ENCODE measurements around the gene SRPK2.
"Not testable (repeated sequence)": the region's sequence is repeated elsewhere in the genome, so short reads cannot be mapped to it uniquely, and the experiment has no call there.

SRPK2 gene

GRCh38 chr7:105336009-105336408, 52.7 kb downstream of the SRPK2 start:
- no peak for DNase-seq

GRCh38 chr7:105332661-105333060, 56.1 kb downstream of the SRPK2 start:
- not testable (repeated sequence) for DNase-seq

DNA sequence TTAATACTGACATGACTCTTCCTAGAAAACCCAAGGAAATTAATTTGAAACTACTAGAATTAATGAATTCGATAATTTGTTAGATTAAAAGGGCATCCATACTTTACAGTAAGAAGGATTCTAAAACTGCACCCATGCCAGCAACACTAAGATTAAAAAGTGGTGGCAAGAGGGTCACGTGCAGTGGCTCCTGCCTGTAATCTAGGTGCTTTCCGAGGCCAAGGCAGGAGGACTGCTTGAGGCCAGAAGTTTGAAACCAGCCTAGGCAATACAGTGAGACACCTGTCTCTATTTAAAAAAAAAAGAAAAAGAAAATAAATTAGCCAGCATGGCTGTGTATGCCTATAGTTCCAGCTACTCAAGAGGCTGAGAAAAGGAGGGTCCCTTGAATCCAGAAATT, 58.2 kb downstream of the SRPK2 start:
- DNase-seq = no peak

DNA sequence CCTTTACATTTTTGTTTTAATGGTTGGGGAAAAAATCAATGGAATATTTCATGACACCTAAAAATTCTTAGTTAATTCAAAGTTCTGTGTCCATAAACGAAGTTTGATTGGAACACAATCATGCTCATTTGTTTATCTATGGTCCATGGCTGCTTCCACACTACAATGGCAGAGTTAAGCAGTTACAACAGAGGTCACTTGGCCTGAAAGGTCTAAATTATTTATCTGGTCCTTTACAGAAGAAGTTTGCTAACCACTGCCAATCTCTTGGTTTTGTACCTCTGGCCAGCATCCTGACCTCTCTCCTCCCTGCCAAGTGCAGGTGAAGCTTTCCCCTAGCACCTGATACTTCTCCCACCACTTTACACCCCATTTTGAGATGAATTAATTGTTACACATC, 61.5 kb downstream of the SRPK2 start:
- no peak for DNase-seq

DNA sequence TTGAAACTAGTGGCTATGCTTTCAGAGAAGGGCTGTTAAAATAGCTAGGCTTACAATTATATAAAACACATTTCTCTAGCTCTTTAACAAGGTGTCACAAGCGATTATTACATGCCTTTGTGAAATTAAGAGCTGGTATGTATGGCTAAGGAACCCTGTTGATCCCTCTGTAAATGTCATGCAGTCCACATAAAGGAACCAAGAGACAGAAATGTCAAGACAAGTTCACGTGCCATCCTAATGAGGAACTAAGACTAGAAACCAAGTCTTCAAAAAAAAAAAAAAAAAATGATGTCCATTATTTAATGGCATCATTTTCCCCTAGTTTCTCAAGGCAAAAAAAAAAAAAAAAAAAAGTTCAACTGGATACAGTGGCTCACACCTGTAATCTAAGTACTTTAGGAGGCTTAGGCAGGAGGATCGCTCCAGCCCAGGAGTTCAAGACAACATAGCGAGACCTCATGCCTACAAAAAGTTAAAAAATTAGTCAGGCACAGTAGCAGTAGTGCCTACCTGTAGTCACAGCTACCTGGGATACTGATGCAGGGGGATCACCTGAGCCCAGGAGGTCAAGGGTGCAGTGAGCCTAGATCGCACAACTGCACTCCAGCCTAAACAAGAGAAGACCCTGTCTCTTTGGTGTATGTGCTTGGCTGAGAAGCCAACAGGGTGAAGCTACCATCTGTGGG, 63.4 kb downstream of the SRPK2 start:
- DNase-seq = no peak

- DNase-seq = not testable (repeated sequence)
Observed at GRCh38 chr7:105324606-105325005, 64.1 kb downstream of the SRPK2 start.

- no peak for DNase-seq
Observed at GRCh38 chr7:105323366-105323765, 65.4 kb downstream of the SRPK2 start.

DNA sequence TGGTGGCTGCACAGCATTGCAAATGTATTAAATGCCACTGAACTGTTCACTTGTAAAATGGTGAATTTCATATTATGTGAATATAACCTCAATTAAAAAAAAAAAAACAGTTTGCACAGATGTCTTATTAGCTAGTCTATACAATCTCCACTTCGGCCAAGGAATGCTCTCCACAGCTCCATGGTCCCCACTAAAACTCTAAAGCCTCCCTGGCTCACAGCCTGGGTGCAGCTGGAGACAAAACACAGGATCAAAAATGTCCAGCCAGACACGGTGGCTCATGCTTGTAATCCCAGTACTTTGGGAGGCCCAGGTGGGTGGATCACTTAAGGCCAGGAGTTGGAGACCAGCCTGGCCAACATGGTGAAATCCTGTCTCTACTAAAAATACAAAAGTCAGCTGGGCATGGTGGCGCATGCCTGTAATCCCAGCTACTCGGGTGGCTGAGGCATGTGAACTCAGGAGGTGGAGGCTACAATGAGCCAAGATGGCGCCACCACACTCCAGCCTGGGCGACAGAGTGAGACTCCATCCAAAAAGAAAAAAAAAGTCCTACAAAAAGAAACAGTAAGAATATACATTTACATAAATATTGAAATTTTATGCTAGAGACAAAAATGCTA, 66.0 kb downstream of the SRPK2 start:
- DNase-seq = no peak

- DNase-seq = no peak
Observed at GRCh38 chr7:105321754-105322455, 66.8 kb downstream of the SRPK2 start.

DNA sequence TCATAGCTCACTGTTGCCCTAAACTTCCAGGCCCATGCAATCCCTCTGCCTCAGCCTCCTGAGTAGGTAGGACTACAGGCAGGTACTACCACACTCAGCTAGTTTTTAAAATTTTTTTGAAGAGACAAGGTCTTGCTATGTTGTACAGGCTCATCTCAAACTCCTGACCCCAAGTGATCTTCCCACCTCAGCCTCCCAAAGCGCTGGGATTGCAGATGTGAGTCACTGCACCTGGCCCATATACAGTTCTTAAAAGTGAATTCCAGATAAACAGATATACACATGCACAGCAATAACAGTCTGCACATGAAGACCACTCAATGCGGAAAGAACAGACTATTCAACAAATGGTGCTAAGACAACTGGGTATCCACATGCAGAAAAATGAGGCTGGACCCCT, 67.8 kb downstream of the SRPK2 start:
- no peak for DNase-seq

GRCh38 chr7:105319578-105319977, 69.1 kb downstream of the SRPK2 start:
- no peak for DNase-seq

DNA sequence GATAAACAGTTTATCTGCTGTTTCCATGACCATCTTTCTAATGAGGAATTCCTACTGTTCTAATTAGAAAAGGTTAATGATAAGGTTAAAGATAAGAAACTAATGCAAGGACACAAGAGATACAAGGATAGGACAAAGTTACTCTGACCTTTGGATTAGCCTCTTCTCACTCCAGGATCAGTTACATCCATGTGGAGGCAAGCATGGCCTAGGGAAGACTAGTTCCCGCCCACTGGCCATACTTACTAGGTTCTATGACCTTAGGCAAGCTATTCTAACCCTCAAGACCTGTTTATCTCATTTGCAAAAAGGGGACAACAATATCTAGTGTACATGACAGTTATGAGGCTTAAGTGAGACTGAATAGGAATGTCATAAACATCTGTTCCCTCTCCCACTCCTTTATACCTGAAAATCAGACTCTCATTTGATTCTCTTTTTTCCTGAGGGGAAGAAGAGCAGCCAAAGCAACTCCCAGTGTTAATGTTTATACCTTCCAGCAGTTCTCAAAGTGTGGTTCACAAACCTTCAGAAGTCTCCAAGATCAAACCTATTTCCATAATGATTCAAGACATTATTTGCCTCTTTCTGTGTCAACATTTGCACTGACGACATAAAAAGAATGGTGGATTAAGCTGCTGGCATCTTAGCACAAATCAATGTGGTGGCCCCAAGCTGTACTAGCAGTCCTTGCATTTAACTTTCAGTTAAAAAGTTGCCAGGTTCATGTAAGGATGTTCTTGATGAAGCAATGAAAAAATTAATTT, 72.0 kb downstream of the SRPK2 start:
- DNase-seq = no peak

DNA sequence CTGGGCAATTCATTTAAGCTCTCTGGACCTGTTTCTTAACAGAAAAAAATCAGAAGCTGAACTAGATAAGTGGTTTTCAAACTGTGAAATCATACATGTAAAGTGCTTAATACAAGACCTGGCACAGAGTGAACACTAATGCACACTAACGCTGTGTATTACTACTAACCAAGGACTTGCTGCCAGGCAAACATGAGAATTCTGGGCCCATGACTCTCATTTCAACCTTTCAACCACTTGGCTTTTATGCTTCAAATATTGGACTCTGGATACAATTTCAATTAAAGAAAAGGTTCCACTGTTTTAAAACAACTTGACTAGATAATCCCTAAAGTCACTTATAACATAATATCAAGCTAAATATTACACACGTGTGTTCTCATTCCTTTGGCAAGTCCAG, 73.4 kb downstream of the SRPK2 start:
- DNase-seq = no peak

DNA sequence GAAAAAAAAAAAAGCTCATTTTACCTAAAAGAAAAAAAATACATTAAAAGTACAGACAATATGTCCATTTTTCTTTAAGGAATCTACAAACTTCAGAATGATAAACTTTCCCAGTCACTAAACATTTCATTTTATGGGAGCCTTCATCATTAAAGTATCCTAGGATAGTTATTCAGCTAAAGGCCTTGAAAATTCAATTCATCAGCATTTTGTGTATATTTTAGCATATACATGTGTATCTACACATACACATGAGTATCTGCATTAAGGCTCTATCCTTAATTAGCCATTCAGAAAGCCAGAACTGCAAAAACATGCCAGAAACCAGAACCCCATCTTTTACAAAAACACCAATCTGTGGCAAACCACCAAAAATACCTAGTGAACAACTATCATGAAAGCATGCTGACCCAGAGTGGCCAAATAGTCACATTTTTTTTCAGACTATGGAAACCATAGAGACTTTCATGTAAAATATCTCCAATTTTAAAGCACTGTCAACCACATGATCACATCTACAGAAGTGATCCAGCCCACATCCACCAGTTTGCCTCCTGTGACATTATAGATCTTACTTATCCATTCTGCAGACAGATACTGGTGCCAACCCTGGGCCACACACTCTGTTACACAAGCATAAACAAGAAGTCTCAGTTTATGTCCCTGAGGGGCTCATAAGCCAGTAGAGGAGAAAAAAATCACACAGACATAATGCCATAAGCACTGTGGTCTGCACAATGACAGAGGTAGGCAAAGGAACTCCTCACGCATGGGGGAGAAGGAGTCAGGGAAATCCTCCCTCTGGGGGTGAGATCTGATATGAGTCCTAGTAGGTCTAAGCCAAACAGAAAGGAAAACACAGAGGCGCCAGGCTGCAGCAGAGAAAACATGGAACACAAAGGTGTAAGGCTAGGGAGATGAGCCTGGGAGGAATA, 79.2 kb downstream of the SRPK2 start:
- no peak for DNase-seq

- no peak for DNase-seq
Observed at GRCh38 chr7:105307163-105307672, 81.5 kb downstream of the SRPK2 start.

GRCh38 chr7:105306298-105306748, 82.4 kb downstream of the SRPK2 start:
- no peak for DNase-seq

DNA sequence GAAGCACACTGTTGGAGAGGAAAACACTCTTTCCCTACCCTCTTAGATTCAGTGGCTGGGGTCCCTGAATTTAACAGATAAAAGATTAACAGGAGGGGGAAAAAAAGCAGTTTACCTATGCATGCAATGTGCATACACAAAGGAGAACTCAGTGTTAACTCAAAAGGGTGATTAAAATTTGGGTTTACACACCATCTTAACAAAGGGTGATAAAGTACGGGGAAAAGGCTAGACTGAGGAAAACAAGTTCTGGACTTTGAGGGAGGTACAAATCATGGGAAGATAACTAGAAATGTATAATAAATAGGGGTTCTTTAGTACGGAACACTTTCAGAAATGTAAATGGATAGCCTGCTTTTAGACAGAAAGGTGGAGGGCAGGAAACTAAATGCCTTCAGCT, 83.1 kb downstream of the SRPK2 start:
- DNase-seq = no peak

GRCh38 chr7:105304040-105304895, 84.5 kb downstream of the SRPK2 start:
- DNase-seq = no peak

DNA sequence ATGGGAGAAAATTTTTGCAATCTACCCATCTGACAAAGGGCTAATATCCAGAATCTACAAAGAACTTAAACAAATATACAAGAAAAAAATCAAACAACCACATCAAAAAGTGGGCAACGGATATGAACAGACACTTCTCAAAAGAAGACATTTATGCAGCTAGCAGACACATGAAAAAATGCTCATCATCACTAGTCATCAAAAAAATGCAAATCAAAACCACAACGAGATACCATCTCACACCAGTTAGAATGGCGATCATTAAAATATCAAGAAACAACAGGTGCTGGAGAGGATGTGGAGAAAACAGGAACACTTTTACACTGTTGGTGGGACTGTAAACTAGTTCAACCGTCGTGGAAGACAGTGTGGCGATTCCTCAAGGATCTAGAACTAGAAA, 88.1 kb downstream of the SRPK2 start:
- not testable (repeated sequence) for DNase-seq

GRCh38 chr7:105298439-105298894, 90.3 kb downstream of the SRPK2 start:
- no peak for DNase-seq

- no peak for DNase-seq
Observed at GRCh38 chr7:105297985-105298384, 90.7 kb downstream of the SRPK2 start.
